Epithelial cell of prostate (primary cell): Measurements from ENCODE around the gene OR2V2.
"Not testable (repeated sequence)": the region's sequence is repeated elsewhere in the genome, so short reads cannot be mapped to it uniquely, and the experiment has no call there.

ENCODE experiments used
- DNase-seq: peaks from one replicate; pipeline ENCODE4 v3.0.0-alpha.2; 2011; ENCODE audit warnings: low read depth, low spot score
- H3K27ac ChIP-seq: fragments of 450-650 bp; 2 replicates; pipeline ENCODE4 v1.5.1; 2017; ENCODE audit warnings: mild to moderate bottlenecking

Gene OR2V2

GRCh38 chr5:181166812-181167733, 19.7 kb downstream of the OR2V2 start:
- no peak overlapping the region for H3K27ac ChIP-seq
- DNase-seq = no peak

DNA sequence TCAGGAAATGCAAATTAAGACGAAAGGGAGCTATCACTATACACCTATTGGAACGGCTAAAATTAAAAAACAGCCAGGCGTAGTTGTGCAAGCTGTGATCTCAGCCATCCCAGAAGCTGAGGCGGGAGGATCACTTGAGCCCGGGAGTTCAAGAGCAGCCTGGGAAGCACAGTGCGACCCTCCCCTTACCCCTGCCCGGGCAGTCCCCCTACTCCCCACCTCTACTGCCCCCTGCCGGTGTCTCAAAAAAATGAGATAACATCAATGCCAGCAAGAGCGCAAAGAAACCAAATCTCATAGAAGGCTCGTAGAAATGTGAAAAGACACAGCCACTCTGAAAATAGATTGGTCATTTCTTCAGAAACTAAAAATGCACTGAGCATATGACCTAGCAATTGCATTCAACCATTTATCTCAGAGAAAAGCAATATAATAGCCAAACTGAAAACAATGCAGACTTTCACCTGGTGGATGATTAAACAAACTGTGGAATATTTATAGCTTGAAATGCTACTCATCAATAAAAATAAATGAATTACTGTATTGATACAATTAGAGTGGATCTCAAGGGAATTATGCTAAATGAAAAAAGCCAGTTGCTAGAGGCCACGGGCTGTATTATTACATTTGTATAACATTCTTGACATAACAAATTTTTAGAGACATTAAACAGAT, 20.6 kb downstream of the OR2V2 start:
- H3K27ac ChIP-seq = no peak overlapping the region
- DNase-seq = no peak

GRCh38 chr5:181168595-181169118, 21.3 kb downstream of the OR2V2 start:
- no peak overlapping the region for H3K27ac ChIP-seq
- no peak for DNase-seq

DNA sequence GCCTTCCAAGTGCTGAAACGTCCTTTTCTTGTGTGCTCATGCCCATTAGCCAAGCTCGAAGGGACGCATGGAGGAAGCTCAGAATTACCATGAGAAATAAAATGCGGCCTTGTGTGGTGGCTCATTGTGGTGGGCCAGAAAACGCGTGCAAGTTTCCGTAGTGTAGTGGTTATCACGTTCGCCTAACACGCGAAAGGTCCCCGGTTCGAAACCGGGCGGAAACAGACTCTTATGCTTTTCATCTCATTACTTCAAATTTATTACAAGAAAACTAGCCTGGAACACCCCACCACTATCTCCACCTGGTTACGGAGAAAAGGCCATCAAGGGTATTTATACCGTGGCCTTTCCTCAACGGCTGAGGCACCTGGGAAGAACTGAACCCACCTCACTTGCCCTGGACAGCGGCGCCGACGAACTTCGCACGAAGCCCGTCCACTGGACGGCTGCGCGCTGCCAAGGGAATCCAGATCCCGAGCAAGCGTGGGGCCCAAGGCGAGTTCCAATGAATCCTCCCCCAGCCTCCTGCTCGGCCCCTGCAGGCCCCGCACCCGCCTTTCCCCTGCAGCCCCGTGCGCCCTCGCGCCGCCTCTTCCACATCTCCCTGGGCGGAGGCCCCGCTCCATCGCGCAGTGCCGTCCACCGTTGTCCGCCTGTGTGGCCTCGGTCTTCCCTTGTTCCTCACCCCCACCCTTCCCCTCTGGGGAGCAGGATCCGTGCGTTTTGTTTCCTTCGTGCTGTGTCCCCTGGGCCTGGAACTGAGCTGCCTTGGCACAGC, 22.3 kb downstream of the OR2V2 start:
- DNase-seq, H3K27ac ChIP-seq: not testable (repeated sequence)

- H3K27ac ChIP-seq = no peak overlapping the region
- DNase-seq = no peak
Measured at GRCh38 chr5:181170237-181170825, 22.9 kb downstream of the OR2V2 start.

DNA sequence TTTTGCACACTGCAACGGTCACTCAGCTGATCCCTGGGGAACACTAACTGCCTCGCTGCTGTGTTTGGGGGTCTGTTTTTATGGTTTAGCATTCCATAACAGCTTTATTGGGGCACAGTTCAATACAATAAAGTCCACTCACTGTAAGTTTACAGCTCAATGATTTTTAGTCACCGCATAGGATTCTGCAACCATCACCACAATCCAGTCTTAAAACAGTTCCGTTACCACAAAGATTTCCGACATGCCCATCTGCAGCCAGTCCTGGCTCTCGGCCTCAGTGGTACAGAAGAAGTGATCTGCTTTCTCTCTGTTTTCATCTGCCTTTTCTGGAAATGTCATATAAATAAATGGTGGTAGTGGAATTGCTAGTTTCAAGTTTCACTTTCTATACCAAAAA, 23.6 kb downstream of the OR2V2 start:
- H3K27ac ChIP-seq = no peak overlapping the region
- DNase-seq = no peak

DNA sequence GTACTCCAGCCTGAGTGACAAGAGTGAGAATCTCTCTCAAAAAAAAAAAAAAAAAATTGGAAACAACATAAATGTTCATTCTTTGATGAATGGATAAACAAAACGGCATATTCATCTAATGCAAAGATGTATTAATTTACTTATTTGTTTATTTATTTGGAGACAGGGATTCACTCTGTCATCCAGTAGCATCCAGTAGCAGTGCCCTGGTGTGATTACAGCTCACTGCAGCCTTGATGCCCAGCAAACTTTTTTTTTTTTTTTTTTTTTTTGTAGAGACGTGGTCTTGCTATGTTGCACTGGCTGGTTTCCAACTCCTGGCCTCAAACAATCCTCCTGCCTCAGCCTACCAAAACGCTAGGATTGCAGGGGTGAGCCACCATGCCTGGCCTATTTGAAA, 24.4 kb downstream of the OR2V2 start:
- no peak for DNase-seq
- H3K27ac ChIP-seq = no peak overlapping the region

GRCh38 chr5:181173027-181173419, 25.6 kb downstream of the OR2V2 start:
- DNase-seq = no peak
- H3K27ac ChIP-seq = peak overlapping the region; percentile 20

- peak overlapping the region; percentile 20 for H3K27ac ChIP-seq
- DNase-seq = no peak
Measured at GRCh38 chr5:181173420-181174342, 26.3 kb downstream of the OR2V2 start.

DNA sequence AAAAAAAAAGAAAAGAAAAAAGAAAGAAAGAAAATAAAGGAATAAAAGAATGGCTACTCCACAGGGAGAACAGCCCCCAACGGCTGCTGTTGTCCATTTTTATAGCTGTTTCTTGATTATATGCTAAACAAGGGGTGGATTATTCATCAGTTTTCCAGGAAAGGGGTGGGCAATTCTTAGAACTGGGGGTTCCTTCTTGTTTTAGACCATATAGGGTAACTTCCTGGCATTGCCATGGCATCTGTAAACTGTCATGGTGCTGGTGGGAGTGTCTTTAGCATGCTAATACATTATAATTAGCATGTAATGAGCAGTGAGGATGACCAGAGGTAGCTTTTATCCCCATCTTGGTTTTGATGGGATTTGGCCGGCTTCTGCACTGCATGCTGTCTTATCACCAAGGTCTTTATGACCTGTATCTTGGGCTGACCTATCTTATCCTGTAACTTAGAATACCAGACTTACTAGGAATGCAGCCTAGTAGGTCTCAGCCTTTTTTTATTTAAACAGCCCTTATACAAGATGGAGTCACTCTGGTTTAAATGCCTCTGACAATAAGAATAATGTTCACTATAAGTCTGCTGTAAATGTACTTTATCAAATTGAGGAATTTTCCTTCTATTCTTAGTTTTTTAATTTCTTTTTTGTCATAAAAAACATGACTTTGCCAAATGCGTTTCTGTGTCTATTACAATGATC, 29.0 kb downstream of the OR2V2 start:
- H3K27ac ChIP-seq = no peak overlapping the region
- no peak for DNase-seq

DNA sequence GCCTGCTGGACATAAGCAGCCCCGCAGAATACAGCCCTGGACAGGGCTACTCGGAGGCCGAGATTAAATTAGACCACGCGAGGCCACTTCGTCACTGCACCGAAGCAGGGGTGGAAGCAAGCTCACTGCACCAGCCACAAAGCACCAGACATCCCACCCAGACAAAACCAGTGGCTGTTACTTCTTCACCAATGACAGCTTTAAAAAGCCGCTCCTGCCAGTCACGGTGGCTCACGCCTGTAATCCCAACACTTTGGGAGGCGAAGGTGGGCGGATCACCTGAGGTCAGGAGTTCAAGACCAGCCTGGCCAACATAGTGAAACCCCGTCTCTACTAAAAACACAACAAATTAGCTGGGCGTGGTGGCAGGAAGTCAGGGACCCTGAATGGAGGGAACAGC, 30.2 kb downstream of the OR2V2 start:
- H3K27ac ChIP-seq, DNase-seq: not testable (repeated sequence)

DNA sequence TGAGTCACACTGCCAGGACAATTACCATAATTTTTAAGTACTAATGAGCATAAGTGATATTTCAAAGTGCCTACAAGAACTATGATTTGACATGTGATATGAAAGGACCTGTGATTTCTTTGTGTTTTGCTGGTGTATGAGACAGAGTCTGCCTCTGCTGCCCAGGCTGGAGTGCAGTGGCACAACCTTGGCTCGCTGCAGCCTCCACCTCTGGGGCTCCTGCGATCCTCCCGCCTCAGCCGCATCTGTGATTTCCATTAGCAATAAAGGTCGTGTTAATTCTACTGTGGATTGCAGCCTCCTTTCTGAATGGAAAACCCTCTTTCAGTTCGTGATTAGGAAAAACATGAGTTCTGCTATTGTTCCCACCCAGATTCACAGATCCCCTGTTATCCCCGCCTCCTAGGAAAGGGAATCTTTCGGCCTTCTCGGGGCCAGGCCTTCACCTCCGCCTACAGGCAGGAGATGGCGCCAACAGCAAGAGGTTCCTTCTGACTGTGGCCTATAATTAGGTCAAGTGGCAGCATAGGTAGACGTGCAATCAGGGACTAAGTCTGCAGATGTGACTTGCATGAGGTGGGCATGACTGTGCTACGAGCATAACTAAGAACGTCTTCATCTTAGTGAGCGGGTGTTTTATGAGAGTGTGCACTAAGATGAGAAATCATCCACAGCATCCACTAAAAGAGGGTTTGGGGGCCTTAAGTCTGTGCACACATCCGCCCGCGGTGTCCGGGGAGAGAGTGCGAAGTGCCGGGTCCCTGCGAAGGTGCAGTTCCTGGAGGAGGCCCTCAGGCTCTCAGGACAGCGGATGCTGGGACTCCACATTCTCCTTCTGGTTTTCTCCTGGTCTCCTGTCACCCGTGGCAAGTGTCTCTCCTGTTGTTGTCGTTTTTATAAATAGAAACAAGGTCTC, 34.5 kb downstream of the OR2V2 start:
- no peak overlapping the region for H3K27ac ChIP-seq
- no peak for DNase-seq

- no peak for DNase-seq
Measured at GRCh38 chr5:181182651-181183050, 35.3 kb downstream of the OR2V2 start.

GRCh38 chr5:181184845-181185216, 37.4 kb downstream of the OR2V2 start:
- no peak for DNase-seq
- peak overlapping the region; percentile 39 for H3K27ac ChIP-seq

More at GRCh38 chr5:181182651-181183050, 35.3 kb downstream of the OR2V2 start:
- H3K27ac ChIP-seq = no peak overlapping the region

DNA sequence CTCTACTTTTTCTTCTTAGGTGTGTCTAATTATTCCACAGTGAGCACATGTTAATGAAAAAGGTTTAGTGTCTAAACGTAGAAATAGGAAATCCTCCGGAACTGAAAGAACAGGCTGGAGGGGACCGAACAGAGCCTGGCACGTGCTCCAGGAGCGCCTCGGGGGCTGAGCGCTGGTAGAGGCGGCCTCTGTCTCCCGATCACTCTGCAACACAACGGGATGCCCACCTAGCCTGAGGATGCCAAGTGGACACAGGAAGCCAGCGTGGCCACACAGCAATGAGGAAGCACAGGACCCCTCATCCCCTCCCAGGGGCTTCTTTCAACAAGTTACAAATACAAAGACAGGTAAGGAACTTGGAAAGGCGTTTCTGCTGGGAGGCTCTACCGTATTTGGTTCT, 38.2 kb downstream of the OR2V2 start:
- no peak overlapping the region for H3K27ac ChIP-seq
- DNase-seq = no peak

DNA sequence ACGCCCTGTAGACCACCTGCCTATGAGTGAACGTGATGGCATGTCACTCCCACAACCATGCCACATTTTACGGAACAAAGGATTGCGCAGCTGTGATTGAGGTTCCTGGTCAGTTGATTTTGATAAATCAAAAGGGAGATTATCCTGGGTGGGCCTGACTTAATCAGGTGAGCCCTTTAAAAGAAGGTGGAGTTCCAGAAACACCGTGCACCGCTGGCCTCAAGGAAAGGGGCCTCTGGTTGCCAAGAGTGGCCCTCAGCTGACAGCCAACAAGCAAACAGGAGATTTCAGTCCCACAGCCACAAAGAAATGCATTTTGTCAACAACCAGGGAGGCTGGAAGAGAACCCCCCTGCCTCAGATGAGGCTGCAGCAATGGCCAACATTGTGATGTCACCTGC, 38.6 kb downstream of the OR2V2 start:
- no peak overlapping the region for H3K27ac ChIP-seq
- DNase-seq = no peak

DNA sequence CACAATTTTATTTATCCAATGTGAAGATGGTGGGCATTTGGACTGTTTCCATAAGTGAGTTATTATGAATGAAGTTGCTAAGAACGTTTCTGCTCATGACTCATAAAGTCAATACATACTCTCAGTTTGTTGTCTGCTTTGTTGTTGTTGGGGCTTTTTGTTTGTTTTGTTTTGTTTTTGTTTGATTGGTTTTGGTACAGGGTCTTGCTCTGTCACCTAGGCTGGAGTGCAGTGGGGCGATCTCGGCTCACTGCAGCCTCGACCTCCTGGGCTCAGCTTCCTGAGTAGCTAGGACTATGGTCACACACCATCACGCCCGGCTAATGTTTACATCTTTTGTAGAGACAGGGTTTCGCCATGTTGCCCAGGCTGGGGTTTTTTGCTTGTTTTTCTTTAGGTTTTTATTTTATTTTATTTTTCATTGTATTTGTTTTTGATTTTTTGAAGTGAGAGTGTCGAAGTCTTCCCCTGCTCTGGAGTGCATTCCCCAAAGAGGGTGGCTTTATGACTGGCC, 39.7 kb downstream of the OR2V2 start:
- no peak for DNase-seq
- H3K27ac ChIP-seq = no peak overlapping the region
